Muscle of back (tissue), 11 donors: Measurements from ENCODE around the gene GLDC. TPM values are rescaled to one million over a fixed set of nuclear protein-coding genes. Genes with fewer than 3 reads are reported as not detected.

Experiments used
- DNase-seq, 3 donors: peaks; one replicate each; pipeline versions ENCODE4 v3.0.0 to v3.0.0-alpha.2; 2013
- polyA plus RNA-seq, 10 donors: library from polyadenylated mRNA; unstranded; fragments of 120-200 nt; gene quantifications; one replicate each; pipeline ENCODE4 v1.2.1, GENCODE V29; 2013; ENCODE audit not compliant: insufficient read length in 10 of 10

The GLDC gene
- polyA plus RNA-seq, 10 donors, result 0.24 to 1.7 (median 0.71) TPM

- no peak for DNase-seq
These were observed 24.7 kb downstream of the GLDC start for GRCh38 chr9:6620796-6621195.

GRCh38 chr9:6620353-6620752, 25.2 kb downstream of the GLDC start:
- DNase-seq, result no peak

GRCh38 chr9:6619909-6620308, 25.6 kb downstream of the GLDC start:
- no peak for DNase-seq

GRCh38 chr9:6616951-6617602, 28.5 kb downstream of the GLDC start:
- DNase-seq, result no peak

GRCh38 chr9:6614489-6614888, 31.0 kb downstream of the GLDC start:
- DNase-seq, result no peak

GRCh38 chr9:6611865-6612264, 33.7 kb downstream of the GLDC start:
- no peak for DNase-seq

GRCh38 chr9:6610073-6610472, 35.5 kb downstream of the GLDC start:
- DNase-seq, result no peak

GRCh38 chr9:6609497-6610016, 36.0 kb downstream of the GLDC start:
- DNase-seq, result no peak

GRCh38 chr9:6605202-6605601, 40.3 kb downstream of the GLDC start:
- DNase-seq, result no peak

GRCh38 chr9:6600426-6600825, 45.1 kb downstream of the GLDC start:
- DNase-seq, result no peak

- no peak for DNase-seq
These were observed 45.5 kb downstream of the GLDC start for GRCh38 chr9:6600006-6600405.

GRCh38 chr9:6598249-6598725, 47.2 kb downstream of the GLDC start:
- no peak for DNase-seq

GRCh38 chr9:6592791-6593190, 52.7 kb downstream of the GLDC start:
- DNase-seq, result no peak

- DNase-seq, result no peak
These were observed 53.3 kb downstream of the GLDC start for GRCh38 chr9:6592231-6592630.

GRCh38 chr9:6590772-6591384, 54.7 kb downstream of the GLDC start:
- DNase-seq, result no peak

GRCh38 chr9:6590334-6590733, 55.2 kb downstream of the GLDC start:
- DNase-seq, result no peak

GRCh38 chr9:6584881-6585597, 60.5 kb downstream of the GLDC start:
- peak in 1 of 3 donors; percentile 38 for DNase-seq

GRCh38 chr9:6581253-6581652, 64.3 kb downstream of the GLDC start:
- DNase-seq, result no peak

- no peak for DNase-seq
These were observed 65.9 kb downstream of the GLDC start for GRCh38 chr9:6579613-6580012.

- no peak for DNase-seq
These were observed 68.5 kb downstream of the GLDC start for GRCh38 chr9:6576987-6577386.

GRCh38 chr9:6575324-6576034, 70.0 kb downstream of the GLDC start:
- no peak for DNase-seq

- DNase-seq, result peak in 1 of 3 donors; percentile 71
These were observed 78.4 kb downstream of the GLDC start for GRCh38 chr9:6567140-6567591.
